NCI-H446 treated with DMSO at 0.1 percent for 48 hours (cell line): Measurements from ENCODE around the gene FEV.

Experiments used
- DNase-seq: peaks from one replicate; lab custom pipeline; 2025; lab: John Stamatoyannopoulos, UW

FEV gene

GRCh38 chr2:218975060-218975777 is 9.8 kb downstream of the FEV start:
- DNase-seq, result no peak

GRCh38 chr2:218970894-218971293 is 14.1 kb downstream of the FEV start:
- no peak for DNase-seq

- no peak for DNase-seq
These were observed 20.8 kb downstream of the FEV start for GRCh38 chr2:218964041-218964771.

GRCh38 chr2:218963601-218964000 is 21.4 kb downstream of the FEV start:
- no peak for DNase-seq

GRCh38 chr2:218962859-218963492 is 22.0 kb downstream of the FEV start:
- DNase-seq, result peak; percentile 87

- DNase-seq, result peak; percentile 18
These were observed 23.1 kb downstream of the FEV start for GRCh38 chr2:218961651-218962570.

GRCh38 chr2:218961229-218961628 is 23.8 kb downstream of the FEV start:
- no peak for DNase-seq

- no peak for DNase-seq
These were observed 24.4 kb downstream of the FEV start for GRCh38 chr2:218960309-218961165.

- no peak for DNase-seq
These were observed 25.1 kb downstream of the FEV start for GRCh38 chr2:218959761-218960308.

GRCh38 chr2:218959141-218959731 is 25.7 kb downstream of the FEV start, which contains the start of gene CDK5R2:
Gene CDK5R2 (plus strand): TSS chr2:218959666. CDS start chr2:218959821, 155 bp downstream.
- peak; percentile 82 for DNase-seq

GRCh38 chr2:218958276-218958675 is 26.7 kb downstream of the FEV start:
- no peak for DNase-seq

GRCh38 chr2:218957671-218958070 is 27.3 kb downstream of the FEV start:
- no peak for DNase-seq

GRCh38 chr2:218956039-218956438 is 28.9 kb downstream of the FEV start:
- DNase-seq, result no peak

- no peak for DNase-seq
These were observed 30.3 kb downstream of the FEV start for GRCh38 chr2:218954541-218955300.

GRCh38 chr2:218953366-218953954 is 31.5 kb downstream of the FEV start:
- no peak for DNase-seq

- no peak for DNase-seq
These were observed 32.8 kb downstream of the FEV start for GRCh38 chr2:218952160-218952559.

- no peak for DNase-seq
These were observed 38.4 kb downstream of the FEV start for GRCh38 chr2:218946621-218947020.

GRCh38 chr2:218944759-218945404 is 40.1 kb downstream of the FEV start:
- no peak for DNase-seq
